Fibroblast of villous mesenchyme (primary cell): ENCODE results near the gene SDF4. TPM values are rescaled to one million over a fixed set of nuclear protein-coding genes. Genes with fewer than 3 reads are reported as not detected.

Experiments used
- DNase-seq: peaks from one replicate; pipeline ENCODE4 v3.0.0-alpha.2; 2010; ENCODE audit warnings: low read depth
- H3K4me3 ChIP-seq: 2 replicates; pipeline ENCODE4 v1.5.1; 2011; ENCODE audit warnings: low read depth, mild to moderate bottlenecking, low read length
- total RNA-seq: library from RNA; depleted of rRNA; stranded (reverse); fragments of >200 nt; gene quantifications from 2 replicates; pipeline ENCODE4 v1.2.3, GENCODE V29; 2012
- TF ChIP-seq, protein P1 (sequence below): IDR thresholded peaks from 2 replicates; pipeline ENCODE4 v1.5.1; 2012; ENCODE audit warnings: low read depth, mild to moderate bottlenecking, low read length; ENCODE audit not compliant: insufficient read depth

The SDF4 gene
- total RNA-seq, 1 donor = 88.9 TPM

GRCh38 chr1:1223891-1224290 is 7.9 kb downstream of the SDF4 start:
- DNase-seq = no peak
- TF ChIP-seq, protein P1, sequence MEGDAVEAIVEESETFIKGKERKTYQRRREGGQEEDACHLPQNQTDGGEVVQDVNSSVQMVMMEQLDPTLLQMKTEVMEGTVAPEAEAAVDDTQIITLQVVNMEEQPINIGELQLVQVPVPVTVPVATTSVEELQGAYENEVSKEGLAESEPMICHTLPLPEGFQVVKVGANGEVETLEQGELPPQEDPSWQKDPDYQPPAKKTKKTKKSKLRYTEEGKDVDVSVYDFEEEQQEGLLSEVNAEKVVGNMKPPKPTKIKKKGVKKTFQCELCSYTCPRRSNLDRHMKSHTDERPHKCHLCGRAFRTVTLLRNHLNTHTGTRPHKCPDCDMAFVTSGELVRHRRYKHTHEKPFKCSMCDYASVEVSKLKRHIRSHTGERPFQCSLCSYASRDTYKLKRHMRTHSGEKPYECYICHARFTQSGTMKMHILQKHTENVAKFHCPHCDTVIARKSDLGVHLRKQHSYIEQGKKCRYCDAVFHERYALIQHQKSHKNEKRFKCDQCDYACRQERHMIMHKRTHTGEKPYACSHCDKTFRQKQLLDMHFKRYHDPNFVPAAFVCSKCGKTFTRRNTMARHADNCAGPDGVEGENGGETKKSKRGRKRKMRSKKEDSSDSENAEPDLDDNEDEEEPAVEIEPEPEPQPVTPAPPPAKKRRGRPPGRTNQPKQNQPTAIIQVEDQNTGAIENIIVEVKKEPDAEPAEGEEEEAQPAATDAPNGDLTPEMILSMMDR = no peak
- no peak overlapping the region for H3K4me3 ChIP-seq

DNA sequence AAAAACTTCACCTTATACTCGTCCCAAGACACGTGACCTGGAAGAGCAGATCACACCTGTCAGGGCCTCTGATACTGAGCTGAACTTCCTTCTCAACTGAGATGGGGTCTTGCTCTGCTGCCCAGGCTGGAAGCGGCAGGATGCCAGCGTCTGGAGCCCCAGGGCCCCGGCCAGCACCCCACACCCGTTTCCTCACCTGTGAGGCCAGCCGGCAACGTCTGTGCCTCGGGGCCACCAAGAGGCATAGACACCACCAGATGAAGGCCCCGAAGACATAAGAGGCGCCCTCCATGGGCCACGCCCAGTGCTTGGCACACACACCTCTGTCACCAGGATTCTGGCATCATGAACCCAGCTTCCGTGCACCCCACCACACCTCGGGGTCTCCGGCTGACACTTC is 8.5 kb downstream of the SDF4 start:
- TF ChIP-seq, protein P1 = no peak
- no peak overlapping the region for H3K4me3 ChIP-seq
- DNase-seq = no peak

- DNase-seq = no peak
- TF ChIP-seq, protein P1 = no peak
- no peak overlapping the region for H3K4me3 ChIP-seq
Observed at GRCh38 chr1:1222575-1223225, 9.1 kb downstream of the SDF4 start.

DNA sequence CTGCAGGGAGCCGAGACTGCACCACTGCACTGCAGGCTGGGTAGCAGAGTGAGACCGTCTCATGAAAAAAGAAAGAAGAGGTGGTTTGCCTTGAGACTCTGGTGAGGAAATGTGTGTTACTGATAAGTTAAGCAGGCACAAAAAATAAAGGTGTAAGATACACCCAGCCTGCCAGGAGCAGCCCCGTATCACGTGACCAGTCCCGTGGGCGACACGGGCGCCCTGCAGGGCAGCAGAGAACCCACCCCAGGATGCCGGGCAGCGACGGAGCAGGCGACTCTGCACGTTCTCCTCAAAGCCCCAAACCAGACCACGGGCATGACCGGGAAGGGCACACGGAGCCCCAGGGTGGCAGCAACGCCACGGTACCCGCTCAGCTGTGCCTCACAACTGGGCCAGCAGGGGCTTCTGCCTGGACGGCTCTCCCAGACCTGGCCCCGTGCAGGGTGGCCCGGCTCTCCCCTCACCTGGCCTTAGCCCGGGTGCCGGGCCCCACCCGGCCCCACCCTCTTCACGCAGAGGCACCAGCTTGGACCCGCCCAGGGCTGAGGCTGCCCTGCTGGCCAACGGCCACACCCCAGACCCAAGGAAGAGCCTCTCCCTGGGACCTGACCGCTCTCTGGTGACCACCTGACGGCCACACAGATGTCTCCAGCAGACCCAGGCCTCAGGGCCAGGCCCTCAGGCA is 9.8 kb downstream of the SDF4 start:
- DNase-seq = no peak
- H3K4me3 ChIP-seq = no peak overlapping the region
- TF ChIP-seq, protein P1 = no peak

DNA sequence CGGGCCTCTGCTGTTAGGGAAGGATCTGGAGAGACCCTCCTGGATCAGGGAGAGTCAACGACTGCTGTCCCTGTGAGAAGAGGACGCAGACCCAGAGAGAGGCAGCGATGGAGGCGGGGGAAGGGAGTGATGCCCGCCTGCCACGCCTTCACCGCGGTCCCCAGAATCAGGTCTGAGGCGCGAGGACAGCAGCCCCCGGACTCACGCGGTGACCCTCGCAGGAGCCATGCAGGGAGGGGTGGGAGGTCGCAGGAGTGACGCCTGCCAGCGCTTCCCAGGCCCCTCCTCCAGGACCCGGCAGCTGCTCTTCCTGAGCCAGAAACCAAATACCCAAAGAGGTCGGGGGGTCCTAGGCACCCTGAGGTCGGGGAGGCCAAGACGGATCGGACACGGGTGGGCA is 11.6 kb downstream of the SDF4 start:
- no peak for DNase-seq
- TF ChIP-seq, protein P1 = no peak
- H3K4me3 ChIP-seq = no peak overlapping the region

- no peak for DNase-seq
- no peak overlapping the region for H3K4me3 ChIP-seq
- TF ChIP-seq, protein P1 = no peak
Observed at GRCh38 chr1:1219341-1219740, 12.5 kb downstream of the SDF4 start.
